Stomach (tissue), 9 donors: Measurements from ENCODE around the gene KLHL3. TPM values are rescaled to one million over a fixed set of nuclear protein-coding genes. Genes with fewer than 3 reads are reported as not detected.

Experiments used
- DNase-seq, 2 donors: peaks; one replicate each; pipeline versions ENCODE4 v3.0.0 to v3.0.0-alpha.2; 2013 to 2019
- H3K27ac ChIP-seq, 5 donors: fragments of 200-600 bp in 4 of 5; sonication (generic) in 4 of 5; one replicate each; pipeline ENCODE4 v1.5.1; 2013 to 2019; ENCODE audit warnings: mild to moderate bottlenecking in 1 of 5, moderate library complexity in 1 of 5
- H3K27me3 ChIP-seq, 3 donors: fragments of 200-600 bp; sonication (generic); one replicate each; pipeline ENCODE4 v1.5.1; 2017 to 2019; ENCODE audit warnings: mixed run types in 1 of 3
- H3K36me3 ChIP-seq, 4 donors: fragments of 200-600 bp; sonication (generic); 1 replicate in 3 of 4; 2 replicates in 1 of 4; pipeline ENCODE4 v1.5.1; 2016 to 2019
- H3K4me1 ChIP-seq, 4 donors: fragments of 200-600 bp; sonication (generic); one replicate each; pipeline ENCODE4 v1.5.1; 2016 to 2019
- H3K4me3 ChIP-seq, 4 donors: fragments of 200-600 bp; sonication (generic) in 3 of 4; one replicate each; pipeline ENCODE4 v1.5.1; 2016 to 2019; ENCODE audit warnings: mild to moderate bottlenecking in 1 of 4
- H3K9me3 ChIP-seq, 4 donors: fragments of 200-600 bp; sonication (generic); one replicate each; pipeline ENCODE4 v1.5.1; 2016 to 2019
- CTCF ChIP-seq, 7 experiments: fragments of 450-650 bp in 4 of 7; fragments of 200-600 bp in 3 of 7; sonication (generic) in 3 of 7; IDR thresholded peaks; one replicate each; pipeline ENCODE4 v1.5.1; 2016 to 2019; ENCODE audit warnings: antibody characterized with exemption in 7 of 7, control low read depth in 2 of 7, mild to moderate bottlenecking in 1 of 7
- EP300 ChIP-seq: sonication (generic); formaldehyde crosslinking; IDR thresholded peaks from one replicate; pipeline ENCODE4 v1.6.1; 2017; ENCODE audit warnings: antibody characterized with exemption
- POLR2A ChIP-seq, 4 donors: fragments of 450-650 bp; IDR thresholded peaks; one replicate each; pipeline ENCODE4 v1.6.1; 2016; ENCODE audit warnings: antibody characterized with exemption in 4 of 4, control low read depth in 2 of 4, mild to moderate bottlenecking in 1 of 4, moderate library complexity in 1 of 4
- POLR2AphosphoS5 ChIP-seq, 3 donors: sonication (generic); formaldehyde crosslinking; IDR thresholded peaks; one replicate each; pipeline ENCODE4 v1.6.1; 2016; ENCODE audit warnings: antibody characterized with exemption in 3 of 3
- WGBS, 5 donors: extraction: QIAGEN DNeasy Blood & Tissue Kit in 3 of 5; methylation state at CpG; one replicate each; pipeline versions ENCODE4 v1.1.5 to v1.1.7; 2013 to 2018; 5-methylcytosine and 5-hydroxymethylcytosine counted together
- intact Hi-C: fragments of 100-400 bp; cut with DNase I; formaldehyde crosslinking; loops from one replicate; pipeline ENCODE4 v1.15.1; 2023; ENCODE audit warnings: low total_unique reads
- polyA plus RNA-seq, 3 donors: library from polyadenylated mRNA; stranded (reverse); fragments of 200-250 nt; gene quantifications; one replicate each; pipeline ENCODE4 v1.2.3, GENCODE V29; 2013
- total RNA-seq, 5 donors: library from RNA; depleted of rRNA; stranded (reverse); fragments of >200 nt; gene quantifications; one replicate each; pipeline versions ENCODE4 v1.1.0 to v1.2.3, GENCODE V29; 2014 to 2016
- donor health status: healthy with polysubstance abuse.
- donor health status: Bipolar disorder and iron deficiency.
- donor health status: healthy.

The KLHL3 gene
- total and polyA plus RNA-seq, 8 donors, result 0.50 to 20.4 (median 10.3) TPM

GRCh38 chr5:137621861-137622823 is 113.7 kb downstream of the KLHL3 start:
- H3K36me3 ChIP-seq, result peaks cover 0 to 12% (median 3%) of the 10 kb centered on the region in 4 donors
- no peak overlapping the region for H3K4me3 ChIP-seq
- WGBS, 5 donors, result 84 to 89% (median 88%) methylated on average over 10 of the region's 10 CpGs
- TF ChIP-seq POLR2A (IDR thresholded peaks at IDR 0.05) (no peak), EP300 (no peak), POLR2AphosphoS5 (IDR thresholded peaks at IDR 0.05) (no peak), CTCF (IDR thresholded peaks at IDR 0.05) (no peak)
- intact Hi-C loops, result no loop called here
- no peaks in the 10 kb centered on the region for H3K9me3 ChIP-seq
- no peak for DNase-seq
- H3K27me3 ChIP-seq, result no peaks in the 10 kb centered on the region
- peak overlapping the region in 2 of 5 donors; percentile 24 to 32 for H3K27ac ChIP-seq
- peaks cover 0 to 17% (median 7%) of the 10 kb centered on the region in 4 donors for H3K4me1 ChIP-seq

- intact Hi-C loops, result no loop called here
- no peaks in the 10 kb centered on the region for H3K27me3 ChIP-seq
- H3K36me3 ChIP-seq, result peaks cover 0 to 12% (median 3%) of the 10 kb centered on the region in 4 donors
- no peak for TF ChIP-seq CTCF (IDR thresholded peaks at IDR 0.05)
- no peak for TF ChIP-seq POLR2AphosphoS5 (IDR thresholded peaks at IDR 0.05)
- no peak for TF ChIP-seq EP300
- no peak for TF ChIP-seq POLR2A (IDR thresholded peaks at IDR 0.05)
- H3K4me1 ChIP-seq, result peaks cover 0 to 17% (median 7%) of the 10 kb centered on the region in 4 donors
- DNase-seq, result no peak
- peak overlapping the region in 1 of 5 donors; percentile 32 for H3K27ac ChIP-seq
- H3K9me3 ChIP-seq, result no peaks in the 10 kb centered on the region
- no peak overlapping the region for H3K4me3 ChIP-seq
- WGBS, 5 donors, result 79 to 92% (median 84%) methylated on average over 3 of the region's 3 CpGs
These were observed 114.6 kb downstream of the KLHL3 start for GRCh38 chr5:137621306-137621705.

- Histone ChIP-seq H3K4me1 (peaks cover 0 to 17% (median 7%) of the 10 kb centered on the region in 4 donors), H3K27ac (peak overlapping the region in 1 of 5 donors; percentile 30), H3K36me3 (peaks cover 0 to 6% (median 2%) of the 10 kb centered on the region in 4 donors), H3K4me3 (no peak overlapping the region), H3K9me3 (no peaks in the 10 kb centered on the region), H3K27me3 (no peaks in the 10 kb centered on the region)
- peak in 1 of 2 donors; percentile 60 for DNase-seq
- intact Hi-C loops, result no loop called here
- no peak for TF ChIP-seq POLR2A (IDR thresholded peaks at IDR 0.05)
- TF ChIP-seq CTCF (IDR thresholded peaks at IDR 0.05), result no peak
- TF ChIP-seq POLR2AphosphoS5 (IDR thresholded peaks at IDR 0.05), result no peak
- no peak for TF ChIP-seq EP300
- WGBS, 5 donors, result 63 to 80% (median 75%) methylated on average over 12 of the region's 12 CpGs
These were observed 116.6 kb downstream of the KLHL3 start for GRCh38 chr5:137619191-137619870.

GRCh38 chr5:137618476-137618875 is 117.4 kb downstream of the KLHL3 start:
- no peak for DNase-seq
- no peak overlapping the region for H3K4me3 ChIP-seq
- no peak overlapping the region for H3K27ac ChIP-seq
- H3K9me3 ChIP-seq, result no peaks in the 10 kb centered on the region
- intact Hi-C loops, result no loop called here
- peaks cover 0 to 6% (median 2%) of the 10 kb centered on the region in 4 donors for H3K36me3 ChIP-seq
- H3K27me3 ChIP-seq, result no peaks in the 10 kb centered on the region
- 82 to 90% (median 89%) methylated on average over 6 to 7 of the region's 7 CpGs for WGBS, 5 donors
- TF ChIP-seq POLR2A (IDR thresholded peaks at IDR 0.05) (no peak), CTCF (IDR thresholded peaks at IDR 0.05) (no peak), POLR2AphosphoS5 (IDR thresholded peaks at IDR 0.05) (no peak), EP300 (no peak)
- H3K4me1 ChIP-seq, result peaks cover 0 to 17% (median 7%) of the 10 kb centered on the region in 4 donors
